ENCODE measurements around the gene GRIK4. TPM values are rescaled to one million over a fixed set of nuclear protein-coding genes. Genes with fewer than 3 reads are reported as not detected.

Gene GRIK4
- total RNA-seq, 1 experiment from 2014 or later = not detected

- BruUV-seq (replicated peaks) = no TSS peak
- no peak for TF ChIP-seq CTCF (IDR thresholded peaks at IDR 0.05; ENCODE audit: unreplicated experiment)
- no peaks in the 10 kb centered on the region for H3K27me3 Mint-ChIP-seq (ENCODE audit: insufficient read depth, unreplicated experiment)
- no peaks in the 10 kb centered on the region for H3K36me3 Mint-ChIP-seq (ENCODE audit: insufficient read depth, unreplicated experiment)
- ChIA-PET POLR2A (interaction anchor here (0.6 to 0.9 kb wide), 3 partner anchors 22 to 489 kb away, joined by 3 read pairs; no protein-coding TSS in a partner anchor), CTCF (interaction anchor here (0.5 to 0.9 kb wide), 5 partner anchors 14 to 394 kb away, joined by 3 to 7 read pairs (median 3); no protein-coding TSS in a partner anchor)
- peaks cover 24% of the 10 kb centered on the region for H3K4me1 Mint-ChIP-seq (ENCODE audit: insufficient read depth, unreplicated experiment)
- H3K4me3 Mint-ChIP-seq (ENCODE audit: unreplicated experiment) = no peak overlapping the region
- DNase-seq (ENCODE audit: unreplicated experiment) = peak; percentile 91
- H3K27ac Mint-ChIP-seq (ENCODE audit: low read depth, unreplicated experiment) = no peak overlapping the region
- no peaks in the 10 kb centered on the region for H3K9me3 Mint-ChIP-seq (ENCODE audit: unreplicated experiment)
- intact Hi-C loops (cut with micrococcal nuclease) = no loop called here
Measured at GRCh38 chr11:120547811-120548681, 36.5 kb downstream of the GRIK4 start.

DNA sequence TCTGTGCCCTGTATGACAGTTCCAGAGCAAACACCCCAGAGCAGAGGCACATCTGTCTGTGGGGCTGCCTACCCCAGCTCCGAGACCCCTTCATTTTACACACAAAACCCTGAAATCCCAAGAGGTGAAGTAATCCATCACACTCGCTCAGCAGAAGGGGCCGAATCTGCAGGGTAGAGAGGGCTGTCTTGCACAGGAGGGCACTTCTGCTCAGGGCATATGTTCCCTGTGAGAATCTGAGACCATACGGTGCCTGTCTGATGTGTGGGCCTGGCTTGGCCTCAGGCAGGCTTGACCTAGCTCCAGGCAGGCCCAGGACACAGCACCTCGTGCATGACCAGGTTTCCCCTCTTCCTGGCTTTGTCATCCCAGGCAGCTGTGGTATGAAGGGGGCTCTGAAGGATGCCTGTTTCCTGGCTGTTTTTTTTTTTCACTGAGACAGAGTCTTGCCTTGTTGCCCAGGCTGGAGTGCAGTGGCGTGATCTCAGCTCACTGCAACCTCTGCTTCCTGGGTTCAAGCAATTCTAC lies 37.2 kb downstream of the GRIK4 start:
- ChIA-PET POLR2A (interaction anchor here (0.9 kb wide), 1 partner anchor 15 kb away, joined by 3 read pairs; no protein-coding TSS in a partner anchor), CTCF (interaction anchor here (0.5 to 0.9 kb wide), 5 partner anchors 15 to 393 kb away, joined by 3 to 4 read pairs (median 3); no protein-coding TSS in a partner anchor)
- Mint-ChIP-seq H3K27me3 (ENCODE audit: insufficient read depth, unreplicated experiment) (no peaks in the 10 kb centered on the region), H3K9me3 (ENCODE audit: unreplicated experiment) (no peaks in the 10 kb centered on the region), H3K27ac (ENCODE audit: low read depth, unreplicated experiment) (no peak overlapping the region), H3K36me3 (ENCODE audit: insufficient read depth, unreplicated experiment) (no peaks in the 10 kb centered on the region), H3K4me3 (ENCODE audit: unreplicated experiment) (no peak overlapping the region), H3K4me1 (ENCODE audit: insufficient read depth, unreplicated experiment) (peaks cover 24% of the 10 kb centered on the region)
- BruUV-seq (replicated peaks) = no TSS peak
- no peak for DNase-seq (ENCODE audit: unreplicated experiment)
- intact Hi-C loops (cut with micrococcal nuclease) = no loop called here
- no peak for TF ChIP-seq CTCF (IDR thresholded peaks at IDR 0.05; ENCODE audit: unreplicated experiment)

GRCh38 chr11:120549346-120549745 lies 37.8 kb downstream of the GRIK4 start:
- H3K36me3 Mint-ChIP-seq (ENCODE audit: insufficient read depth, unreplicated experiment) = no peaks in the 10 kb centered on the region
- no peak for TF ChIP-seq CTCF (IDR thresholded peaks at IDR 0.05; ENCODE audit: unreplicated experiment)
- H3K4me3 Mint-ChIP-seq (ENCODE audit: unreplicated experiment) = no peak overlapping the region
- H3K27ac Mint-ChIP-seq (ENCODE audit: low read depth, unreplicated experiment) = no peak overlapping the region
- intact Hi-C loops (cut with micrococcal nuclease) = no loop called here
- ChIA-PET CTCF (interaction anchor here (0.6 to 0.7 kb wide), 2 partner anchors 136 to 155 kb away, joined by 3 read pairs; no protein-coding TSS in a partner anchor), POLR2A (interaction anchor here (0.9 kb wide), 1 partner anchor 14 kb away, joined by 3 read pairs; no protein-coding TSS in a partner anchor)
- H3K4me1 Mint-ChIP-seq (ENCODE audit: insufficient read depth, unreplicated experiment) = peaks cover 24% of the 10 kb centered on the region
- BruUV-seq (replicated peaks) = no TSS peak
- H3K9me3 Mint-ChIP-seq (ENCODE audit: unreplicated experiment) = no peaks in the 10 kb centered on the region
- H3K27me3 Mint-ChIP-seq (ENCODE audit: insufficient read depth, unreplicated experiment) = no peaks in the 10 kb centered on the region
- no peak for DNase-seq (ENCODE audit: unreplicated experiment)

DNA sequence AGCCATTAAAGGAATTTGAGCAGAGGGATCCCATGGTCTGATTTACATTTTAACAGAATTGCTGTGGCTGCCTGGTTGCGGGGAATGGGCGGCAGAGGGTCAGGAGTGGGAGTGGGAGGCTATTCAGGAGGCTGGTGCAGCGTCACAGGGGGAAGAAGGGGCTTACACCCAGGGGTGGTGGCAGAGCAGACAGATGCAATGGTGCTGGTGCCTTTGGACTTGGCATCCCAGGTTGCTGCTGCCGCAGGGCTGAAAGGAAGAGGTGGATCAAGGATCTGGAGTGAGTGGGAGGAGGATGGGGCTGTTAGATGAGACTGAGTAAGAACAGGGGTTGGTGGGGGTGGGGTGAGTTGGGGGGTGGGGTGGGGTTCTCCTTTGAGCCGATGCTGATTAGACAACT lies 38.5 kb downstream of the GRIK4 start:
- no peaks in the 10 kb centered on the region for H3K9me3 Mint-ChIP-seq (ENCODE audit: unreplicated experiment)
- no peaks in the 10 kb centered on the region for H3K36me3 Mint-ChIP-seq (ENCODE audit: insufficient read depth, unreplicated experiment)
- no peak overlapping the region for H3K4me3 Mint-ChIP-seq (ENCODE audit: unreplicated experiment)
- POLR2A ChIA-PET = no interaction called here
- no peak for DNase-seq (ENCODE audit: unreplicated experiment)
- BruUV-seq (replicated peaks) = no TSS peak
- CTCF ChIA-PET = no interaction called here
- H3K27ac Mint-ChIP-seq (ENCODE audit: low read depth, unreplicated experiment) = no peak overlapping the region
- H3K27me3 Mint-ChIP-seq (ENCODE audit: insufficient read depth, unreplicated experiment) = peaks cover under 1% of the 10 kb centered on the region
- peaks cover 24% of the 10 kb centered on the region for H3K4me1 Mint-ChIP-seq (ENCODE audit: insufficient read depth, unreplicated experiment)
- intact Hi-C loops (cut with micrococcal nuclease) = no loop called here
- no peak for TF ChIP-seq CTCF (IDR thresholded peaks at IDR 0.05; ENCODE audit: unreplicated experiment)

Measured in MCF 10A (cell line).